GM19025 (cell line): ENCODE data around the gene PLA2G2D.

ENCODE experiments used
- ATAC-seq: cut with Tn5 transposase; IDR thresholded peaks from one replicate; pipeline ENCODE4 v1.9.1; 2021; ENCODE audit warnings: mild to moderate bottlenecking, low read depth, moderate library complexity; ENCODE audit not compliant: unreplicated experiment

The PLA2G2D gene

DNA sequence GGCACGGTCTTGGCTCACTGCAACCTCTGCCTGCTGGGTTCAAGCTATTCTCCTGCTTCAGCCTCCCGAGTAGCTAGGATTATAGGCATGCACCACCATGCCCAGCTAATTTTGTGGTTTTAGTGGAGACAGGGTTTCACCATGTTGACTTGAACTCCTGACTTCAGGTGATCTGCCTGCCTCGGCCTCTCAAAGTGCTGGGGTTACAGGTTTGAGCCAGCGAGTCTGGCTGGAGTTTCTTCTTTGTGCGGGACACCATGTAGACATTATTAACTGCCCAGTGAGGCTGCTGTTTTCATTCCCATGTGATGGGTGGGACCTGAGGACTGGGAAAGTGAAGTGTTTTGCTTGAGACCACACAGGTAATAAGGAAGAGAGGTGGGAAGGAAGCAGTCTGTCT lies 26.0 kb downstream of the PLA2G2D start:
- ATAC-seq = no peak

DNA sequence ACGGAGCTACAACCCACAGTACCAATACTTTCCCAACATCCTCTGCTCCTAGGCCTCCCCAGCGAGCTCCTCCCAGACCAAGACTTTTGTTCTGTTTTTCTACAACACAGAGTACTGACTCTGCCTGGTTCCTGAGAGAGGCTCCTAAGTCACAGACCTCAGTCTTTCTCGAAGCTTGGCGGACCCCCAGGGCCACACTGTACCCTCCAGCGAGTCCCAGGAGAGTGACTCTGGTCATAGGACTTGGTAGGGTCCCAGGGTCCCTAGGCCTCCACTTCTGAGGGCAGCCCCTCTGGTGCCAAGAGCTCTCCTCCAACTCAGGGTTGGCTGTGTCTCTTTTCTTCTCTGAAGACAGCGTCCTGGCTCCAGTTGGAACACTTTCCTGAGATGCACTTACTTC lies 28.7 kb downstream of the PLA2G2D start:
- ATAC-seq = no peak

DNA sequence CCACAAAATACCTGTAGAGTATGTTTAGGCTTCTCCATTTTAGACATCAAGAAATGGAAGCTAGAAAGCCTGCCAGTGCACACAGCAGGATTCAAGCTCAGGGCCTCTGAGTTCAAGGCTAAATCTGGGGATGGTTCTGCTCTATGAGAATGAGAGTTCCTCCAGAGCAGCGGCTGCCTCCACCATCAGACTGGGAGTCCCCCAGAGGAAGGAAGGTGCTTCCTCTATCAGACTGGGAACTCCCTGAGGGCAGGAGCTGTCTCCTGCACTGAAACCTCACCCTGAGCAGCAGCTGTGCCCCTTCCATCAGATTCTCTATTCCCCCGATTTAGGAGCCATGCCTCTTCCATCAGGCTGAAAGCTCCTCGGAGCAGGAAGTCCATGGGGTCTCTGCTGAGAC lies 29.2 kb downstream of the PLA2G2D start:
- no peak for ATAC-seq

DNA sequence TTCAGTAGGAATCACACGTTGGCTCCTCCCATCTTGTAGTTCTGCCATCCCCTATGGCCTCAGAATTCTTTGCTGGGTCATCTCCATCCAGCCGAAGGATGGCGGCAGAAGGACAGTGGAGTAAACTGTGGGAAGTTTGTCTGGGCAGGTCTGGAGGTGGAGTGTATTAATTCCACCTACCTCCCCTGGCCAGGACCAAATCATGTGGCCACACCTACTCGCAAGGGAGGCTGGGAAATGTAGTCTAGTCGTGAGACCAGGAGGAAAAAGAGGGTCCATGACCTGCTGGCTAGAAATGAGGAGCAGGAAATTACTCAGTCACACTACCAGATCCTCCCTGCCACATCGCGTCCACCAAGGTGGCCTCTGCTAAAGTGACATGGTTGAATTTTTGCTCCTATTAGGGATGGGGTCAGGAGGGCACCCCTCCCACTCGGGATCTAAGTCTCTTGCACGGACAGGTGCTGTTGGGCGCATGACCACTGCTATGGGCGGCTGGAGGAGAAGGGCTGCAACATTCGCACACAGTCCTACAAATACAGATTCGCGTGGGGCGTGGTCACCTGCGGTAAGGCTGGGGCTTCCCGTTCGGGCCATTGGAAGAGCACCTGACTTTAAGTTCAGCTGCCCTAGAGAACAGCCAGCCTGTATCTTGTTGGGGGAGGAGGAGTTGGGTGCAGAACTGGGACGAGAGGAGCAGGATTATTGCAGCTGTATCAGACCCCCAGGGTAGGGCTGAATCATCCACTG lies 29.8 kb downstream of the PLA2G2D start:
- no peak for ATAC-seq

DNA sequence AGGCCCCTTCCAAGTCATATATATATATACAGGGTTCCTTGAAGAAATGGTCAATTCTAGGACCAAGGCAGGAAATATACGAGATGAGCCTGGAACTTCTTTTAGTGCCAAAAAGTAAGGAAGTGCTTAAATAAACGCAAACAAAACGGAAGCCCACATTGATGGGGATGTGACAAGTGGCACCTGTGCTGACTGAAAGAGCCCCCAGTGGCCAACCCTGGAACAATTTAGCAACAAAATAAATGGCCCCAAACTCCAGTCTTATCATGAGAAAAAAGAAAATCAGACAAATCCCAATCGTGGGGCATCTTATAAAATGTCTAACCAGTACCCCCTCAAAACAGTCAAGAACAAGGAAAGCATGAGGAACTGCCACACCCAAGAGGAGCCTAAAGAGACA lies 31.7 kb downstream of the PLA2G2D start:
- no peak for ATAC-seq

DNA sequence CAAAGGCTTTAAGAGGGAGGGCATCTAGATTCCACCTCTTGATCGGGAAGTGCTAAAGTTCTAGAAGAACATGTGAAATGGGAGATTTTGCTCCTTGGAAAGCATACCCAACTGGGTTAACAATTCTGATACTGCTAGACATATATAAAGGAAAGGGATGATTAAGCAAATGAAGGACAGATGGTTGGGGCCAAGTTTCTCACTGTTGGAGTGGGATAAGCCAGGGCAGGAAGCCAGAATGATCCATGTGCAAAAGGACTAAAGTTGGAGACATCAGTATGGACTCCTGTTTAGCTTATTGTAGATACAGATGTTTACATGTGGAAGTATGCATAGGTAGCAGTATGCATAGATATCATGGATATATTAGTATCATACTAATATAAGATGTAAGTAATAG lies 32.5 kb downstream of the PLA2G2D start:
- no peak for ATAC-seq

DNA sequence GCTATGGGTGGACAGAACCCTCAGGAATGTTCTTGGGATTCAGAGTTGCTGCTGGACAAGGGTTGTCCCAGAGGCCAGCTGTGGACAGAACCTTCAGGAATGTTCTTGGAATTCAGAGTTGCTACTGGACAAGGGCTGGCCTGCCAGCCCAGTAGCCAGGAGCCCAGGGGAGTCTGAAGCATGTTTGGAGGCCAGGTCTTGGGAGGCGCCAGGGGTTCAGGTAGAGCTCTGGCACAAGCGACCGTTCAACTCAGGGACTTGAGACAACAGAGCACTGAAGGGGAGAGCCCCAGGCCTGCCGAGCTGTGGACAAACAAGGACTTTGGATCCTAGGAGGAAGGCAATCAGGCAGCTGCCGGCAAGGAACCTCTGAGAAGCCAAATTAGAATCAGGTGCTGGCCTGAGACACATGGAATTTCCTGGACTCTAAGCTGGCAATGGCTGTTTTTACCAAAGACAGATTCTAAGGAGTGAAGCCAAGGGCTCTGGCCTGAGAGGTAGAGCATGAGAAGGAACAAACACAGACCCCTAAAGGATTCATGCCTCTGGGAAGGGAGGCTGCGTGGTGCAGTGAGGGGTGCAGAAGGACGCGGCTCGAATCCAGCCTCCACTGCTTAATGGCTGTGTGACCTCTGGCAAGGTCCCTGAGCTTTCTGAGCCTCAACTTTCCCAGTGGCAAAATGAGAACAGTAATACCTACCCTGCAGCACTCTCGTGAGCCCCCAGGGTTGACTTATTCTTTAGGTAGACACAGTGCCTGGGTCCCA lies 36.0 kb downstream of the PLA2G2D start:
- no peak for ATAC-seq

DNA sequence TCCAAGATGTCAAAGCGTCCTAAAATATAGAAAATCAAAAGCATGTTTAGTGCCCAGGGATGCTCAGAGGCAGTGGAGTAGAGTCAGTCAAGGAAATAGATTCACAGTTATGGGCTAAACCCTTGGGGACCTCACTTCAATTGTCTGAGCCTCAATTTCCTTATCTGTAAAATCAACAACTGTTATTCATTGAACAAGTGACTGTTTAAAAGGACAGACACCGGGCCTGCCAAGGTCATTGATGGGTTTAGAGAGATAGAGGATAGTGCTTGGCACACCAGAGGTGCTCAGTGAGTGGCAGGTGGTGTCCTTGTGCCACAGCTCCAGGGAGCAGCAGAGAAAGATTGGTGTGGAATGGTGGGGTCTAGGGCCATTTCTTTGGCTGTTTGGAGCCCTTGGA lies 36.6 kb downstream of the PLA2G2D start:
- ATAC-seq = no peak

DNA sequence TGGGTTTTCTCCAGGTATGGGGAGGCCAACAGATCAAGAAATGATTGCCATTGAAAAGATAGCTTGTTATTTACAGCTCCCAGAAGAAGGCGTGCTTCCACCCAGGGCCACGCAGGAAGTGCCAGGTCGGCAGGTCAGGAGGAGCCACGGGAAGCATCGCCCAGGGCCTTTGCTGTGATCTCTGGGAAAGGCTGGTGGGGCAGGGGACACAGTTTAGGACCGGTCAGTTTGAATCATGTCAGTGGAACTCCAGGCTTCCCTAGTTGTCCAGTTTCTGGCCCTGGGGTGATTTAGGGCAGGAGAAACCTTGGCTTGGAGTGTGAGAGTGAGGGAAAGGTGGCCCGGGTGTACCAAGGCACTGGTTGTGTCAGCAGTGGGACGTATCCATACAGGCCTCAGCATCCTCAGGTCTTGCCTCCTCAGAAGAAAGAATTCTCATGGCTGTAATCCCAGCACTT lies 38.0 kb downstream of the PLA2G2D start:
- ATAC-seq = no peak

DNA sequence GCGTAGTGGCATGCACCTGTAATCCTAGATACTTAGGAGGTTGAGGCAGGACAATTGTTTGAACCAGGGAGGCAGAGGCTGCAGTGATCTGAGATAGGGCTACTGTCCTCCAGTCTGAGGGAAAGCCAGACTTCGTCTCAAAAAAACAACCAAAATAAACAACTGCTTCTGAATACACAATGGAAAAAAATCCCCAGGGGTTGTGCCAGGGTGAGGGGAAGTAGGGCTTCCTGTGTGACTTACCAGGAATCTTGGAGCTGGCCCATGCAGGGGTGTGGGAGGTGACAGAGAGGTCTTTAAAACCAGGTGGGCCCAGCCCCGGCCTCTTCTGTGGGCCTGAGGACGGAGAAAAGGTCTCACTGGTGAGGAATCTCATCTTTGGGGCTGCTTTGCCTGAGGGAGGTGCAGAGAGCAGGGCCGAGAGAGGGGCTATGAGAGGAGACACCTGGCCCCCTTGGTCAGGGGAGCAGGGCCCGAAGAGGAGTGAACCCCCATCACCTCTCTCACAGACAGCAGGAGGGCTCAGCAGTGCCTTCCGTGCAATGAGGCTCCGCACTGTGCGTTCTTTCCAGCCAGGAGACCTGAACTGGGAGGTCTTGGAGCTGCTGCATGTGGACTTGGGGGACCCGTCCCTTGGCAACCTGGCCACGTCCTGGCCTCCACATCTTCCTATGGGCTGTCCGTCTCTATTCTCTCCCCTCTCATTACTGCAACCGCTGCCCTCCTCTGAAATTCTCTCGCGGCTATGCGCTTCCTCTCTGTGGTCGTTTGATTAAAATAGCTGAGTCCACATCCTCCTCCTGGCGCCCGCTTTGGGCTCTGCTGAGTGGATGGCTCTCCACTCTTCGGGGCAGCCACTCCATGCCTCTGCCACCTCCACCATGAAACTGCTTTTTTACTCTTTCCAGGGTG lies 38.6 kb downstream of the PLA2G2D start:
- no peak for ATAC-seq

DNA sequence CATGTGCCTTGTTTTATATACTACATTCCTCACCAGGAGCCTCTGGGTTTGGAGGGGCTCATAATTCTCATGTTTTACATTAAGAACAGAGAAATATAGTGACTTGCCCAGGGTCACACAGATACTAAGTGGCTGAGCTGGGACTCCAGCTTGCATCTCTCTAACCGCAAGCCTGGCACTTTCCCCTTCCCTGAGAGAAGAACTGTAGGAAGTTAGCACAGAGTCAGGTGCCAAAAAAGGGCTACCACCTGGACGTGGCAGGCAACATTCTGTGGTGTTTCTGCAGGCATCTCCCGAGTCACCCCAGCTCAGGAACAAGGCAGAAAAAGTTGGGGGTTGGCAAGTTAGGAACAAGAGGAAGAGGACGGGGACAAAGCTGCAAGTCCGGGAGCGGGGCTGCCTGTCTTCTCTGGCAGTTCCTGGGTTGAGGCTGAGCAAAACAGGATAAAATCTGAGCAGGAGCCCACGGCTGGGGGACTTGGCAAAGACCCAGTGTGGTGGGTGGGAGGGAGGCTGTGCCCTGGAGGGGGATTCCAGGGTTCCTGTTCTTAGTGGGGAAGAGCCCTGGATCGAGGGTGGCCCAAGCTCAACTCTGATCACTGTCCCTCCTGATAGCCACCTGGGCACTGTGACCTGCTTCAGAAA lies 39.6 kb downstream of the PLA2G2D start:
- no peak for ATAC-seq

DNA sequence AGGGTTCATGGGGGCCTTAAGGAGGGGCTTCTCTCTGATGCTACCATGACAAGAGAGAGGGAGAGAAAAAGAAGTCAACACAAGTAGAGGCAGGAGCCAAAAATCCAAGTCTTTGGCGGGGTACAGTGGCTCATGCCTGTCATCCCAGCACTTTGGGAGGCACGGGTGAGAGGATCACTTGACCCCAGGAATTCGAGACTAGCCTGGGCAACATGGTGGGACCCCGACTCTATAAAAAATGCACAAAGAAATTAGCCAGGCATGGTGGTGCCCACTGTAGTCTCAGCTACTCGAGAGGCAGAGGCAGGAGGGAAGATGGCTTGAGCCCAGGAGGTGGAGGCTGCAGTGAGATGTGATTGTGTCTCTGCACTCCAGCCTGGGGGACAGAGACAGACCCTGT lies 40.6 kb downstream of the PLA2G2D start:
- no peak for ATAC-seq

DNA sequence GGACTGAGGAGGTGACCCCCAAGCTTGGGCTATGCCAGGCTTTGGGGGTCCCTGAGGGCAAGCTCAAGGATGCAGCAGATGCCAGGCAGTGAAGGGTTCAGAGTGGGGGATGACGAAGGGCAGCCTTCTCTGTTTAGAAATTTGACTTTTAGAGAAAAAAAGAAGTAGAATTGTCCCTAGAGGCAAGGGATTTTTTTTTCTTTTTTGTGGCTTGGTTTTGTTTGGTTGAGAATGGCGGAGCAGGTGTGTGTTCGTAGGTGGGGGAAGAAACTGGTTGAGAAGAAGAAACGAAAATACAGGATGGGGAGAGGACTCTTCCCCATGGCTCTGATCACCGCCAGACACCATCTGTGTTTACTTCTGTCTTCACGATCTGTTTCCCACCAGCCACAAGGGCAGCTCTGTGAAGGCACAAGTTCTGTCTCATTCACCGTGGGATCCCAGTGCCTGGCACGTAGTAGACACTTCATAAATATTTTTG lies 41.1 kb downstream of the PLA2G2D start:
- ATAC-seq = no peak

DNA sequence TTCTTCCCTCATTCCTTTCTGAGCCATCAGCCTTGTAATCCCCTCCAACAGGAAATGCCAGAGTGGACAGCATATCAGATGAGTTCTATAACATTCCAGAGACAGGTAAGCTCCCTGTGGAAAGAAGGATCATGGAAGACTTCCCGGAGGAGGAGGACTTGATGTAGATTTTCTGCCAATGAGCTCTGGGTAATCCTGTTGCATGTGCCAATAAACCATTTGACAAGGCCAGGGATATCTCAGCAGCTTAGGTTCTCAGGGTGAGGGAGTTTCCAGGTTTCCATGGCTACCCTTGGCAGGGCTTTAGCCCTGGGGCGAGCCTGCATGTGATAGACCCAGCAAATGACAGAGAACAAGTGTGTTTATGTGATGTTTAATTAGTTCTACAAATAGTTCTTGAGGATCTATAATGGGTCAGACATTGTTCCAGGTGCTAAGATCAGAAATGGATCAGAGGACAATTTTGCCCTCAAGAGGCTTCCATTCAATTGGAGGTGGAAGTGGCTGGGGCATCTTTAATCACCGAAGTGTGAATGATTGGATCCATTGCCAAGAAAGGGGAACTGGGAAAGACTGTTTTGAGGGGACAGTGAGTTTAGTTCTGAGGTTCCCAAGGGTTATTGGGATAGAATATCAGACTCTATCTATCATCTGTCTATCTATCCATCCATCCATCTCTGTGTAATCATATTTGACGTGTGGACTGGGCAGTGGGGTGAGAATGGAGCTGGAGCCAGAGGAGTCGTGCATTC lies 42.5 kb downstream of the PLA2G2D start:
- no peak for ATAC-seq

DNA sequence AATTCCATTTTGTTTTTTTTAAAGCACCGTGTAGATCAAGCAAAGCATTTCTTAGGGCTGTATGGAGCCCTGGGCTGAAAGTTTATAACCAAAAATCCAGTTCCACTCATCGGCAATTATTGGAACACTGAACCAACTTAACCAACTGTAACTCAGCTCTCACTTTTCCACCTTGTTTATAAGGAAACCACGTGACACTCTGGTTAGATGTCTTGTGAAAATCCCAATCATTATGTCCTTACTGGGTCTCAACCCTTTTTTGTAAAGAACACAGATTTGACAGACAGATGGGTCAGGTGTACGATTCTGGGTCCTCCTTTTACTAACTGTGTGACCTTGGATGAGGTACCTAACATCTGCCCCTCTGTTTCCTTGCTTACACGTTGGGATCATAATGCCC lies 43.1 kb downstream of the PLA2G2D start:
- ATAC-seq = no peak

DNA sequence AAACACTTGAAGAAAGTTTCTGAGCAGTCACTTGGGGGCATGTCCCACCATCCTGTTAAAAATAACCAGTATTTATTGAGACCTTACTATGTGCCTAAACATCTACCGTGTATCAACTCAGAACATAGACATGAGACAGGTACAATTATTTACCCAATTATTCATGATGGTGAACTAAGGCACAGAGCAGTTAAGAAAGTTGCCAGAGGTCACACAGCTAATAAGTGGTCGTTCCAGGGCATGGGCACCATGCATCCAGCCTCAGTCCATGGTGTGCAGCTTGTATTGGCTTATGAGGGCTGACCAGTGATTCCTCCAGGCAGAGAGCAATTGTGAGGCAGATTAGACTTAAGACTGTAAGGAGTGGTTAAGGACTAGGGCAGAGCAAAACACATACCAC lies 44.0 kb downstream of the PLA2G2D start:
- ATAC-seq = no peak

DNA sequence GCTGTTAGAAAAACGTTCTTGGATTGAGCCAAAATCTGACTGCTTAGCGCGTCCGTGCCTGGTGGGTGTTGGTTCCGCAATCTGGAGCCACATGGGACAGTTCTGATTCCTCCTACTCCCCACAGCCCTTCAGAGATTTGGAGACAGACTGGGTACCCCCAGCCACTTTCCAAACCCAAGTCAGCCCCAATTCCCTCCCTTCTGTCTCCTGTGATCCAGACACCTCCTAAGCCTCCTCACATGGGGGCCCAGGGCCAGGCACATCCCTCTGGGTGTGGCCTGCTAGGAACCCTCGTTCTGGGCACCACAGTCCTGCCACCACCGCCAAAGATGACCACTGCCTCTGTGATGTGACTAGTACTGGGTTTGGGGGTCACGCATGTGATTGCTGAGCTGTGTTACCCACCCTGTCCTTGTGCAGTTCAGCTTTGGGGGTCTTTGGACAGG lies 44.6 kb downstream of the PLA2G2D start:
- ATAC-seq = no peak

DNA sequence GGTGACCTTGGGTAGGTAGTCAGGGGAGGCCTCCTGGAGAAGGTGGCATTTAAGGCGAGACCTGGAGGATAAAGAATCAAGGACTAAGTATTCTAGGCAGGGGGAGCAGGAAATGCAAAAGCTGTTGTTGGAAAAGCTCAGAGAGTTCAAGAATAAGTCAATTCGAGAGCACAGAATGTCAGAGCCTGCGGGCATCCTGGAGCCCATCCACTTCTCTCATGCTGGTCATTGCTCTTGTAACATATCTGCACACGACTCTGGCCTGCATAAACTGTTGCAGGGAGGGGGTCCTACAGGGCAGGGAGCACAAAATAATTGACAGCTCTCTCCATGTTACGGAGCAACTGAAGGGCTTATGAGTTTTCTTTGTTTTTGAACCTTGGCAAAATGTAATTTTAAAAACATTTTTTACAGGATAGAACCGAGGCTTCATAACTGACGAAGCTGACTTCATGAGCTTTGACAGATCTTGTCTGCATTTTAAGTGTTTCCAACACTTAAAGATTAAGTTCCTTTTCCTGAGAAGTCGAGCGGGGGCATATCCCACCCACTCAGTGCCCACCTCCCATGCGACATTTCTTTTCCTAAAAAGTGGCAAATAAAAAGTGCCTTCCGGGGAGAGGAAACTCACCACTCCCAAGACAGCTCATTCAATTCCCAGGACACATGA lies 45.1 kb downstream of the PLA2G2D start:
- no peak for ATAC-seq

DNA sequence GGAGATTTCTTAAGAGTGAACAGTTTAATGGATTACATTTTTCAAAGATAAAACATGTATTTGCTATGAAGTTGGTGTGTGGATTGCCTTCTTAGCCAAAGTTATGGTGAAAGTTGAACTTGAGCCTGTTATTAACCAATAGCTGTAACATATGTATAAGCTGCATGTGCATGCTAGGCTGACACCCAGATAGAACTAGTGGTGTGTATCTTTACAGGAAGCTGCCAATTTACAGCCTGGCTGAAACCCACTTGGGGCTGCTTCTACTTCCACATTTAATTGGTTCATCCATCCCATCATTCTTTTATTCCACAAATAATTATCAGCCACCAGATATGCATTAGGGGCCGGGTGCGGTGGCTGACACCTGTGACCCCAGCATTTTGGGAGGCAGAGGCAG lies 46.1 kb downstream of the PLA2G2D start:
- ATAC-seq = no peak
